Measurements from ENCODE around the gene STK39.
"Not testable (repeated sequence)": the region's sequence is repeated elsewhere in the genome, so short reads cannot be mapped to it uniquely, and the experiment has no call there.

Gene STK39

DNA sequence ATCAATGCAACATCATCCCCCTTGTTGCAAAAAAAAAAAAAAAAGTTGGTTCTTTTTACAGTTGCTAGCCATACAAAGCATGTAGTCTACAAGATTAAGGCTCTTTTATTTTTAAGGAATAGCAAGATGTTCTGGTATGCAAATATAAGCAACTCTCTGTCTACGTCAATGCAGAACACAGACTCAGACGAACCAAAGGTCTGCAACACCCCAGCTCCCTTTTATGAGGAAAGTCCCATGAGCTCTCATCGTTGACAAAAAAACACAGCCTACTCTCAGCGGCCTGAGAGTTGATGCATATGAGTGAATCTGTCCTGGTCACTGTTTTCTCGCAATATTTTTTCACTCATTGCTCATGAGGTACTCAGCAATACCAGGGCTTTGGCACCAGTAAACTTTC is 112.9 kb downstream of the STK39 start:
- Mint-ChIP-seq H3K27me3 (no peaks in the 10 kb centered on the region), H3K9me3 (no peaks in the 10 kb centered on the region), H3K27ac (no peak overlapping the region), H3K36me3 (peaks cover 20% of the 10 kb centered on the region), H3K4me1 (peaks cover 9% of the 10 kb centered on the region), H3K4me3 (no peak overlapping the region)

DNA sequence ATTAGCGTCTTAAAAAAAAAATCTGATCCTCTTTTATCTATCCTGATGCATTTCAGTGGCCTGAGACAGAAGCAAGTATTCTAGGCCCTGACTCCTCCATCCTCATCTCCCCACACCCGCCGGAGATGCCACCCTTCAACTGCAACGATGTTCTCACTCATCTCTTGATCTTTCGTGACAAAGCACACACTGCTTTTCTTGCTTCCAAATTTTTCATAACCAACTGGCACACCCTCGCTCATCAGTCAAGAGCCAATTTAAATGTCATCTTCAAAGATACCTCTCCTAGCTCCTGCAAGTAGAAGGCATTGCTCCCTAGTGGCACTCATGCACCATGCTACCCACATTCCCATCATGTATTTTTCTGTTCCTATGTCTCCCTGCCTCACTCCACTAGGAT is 115.0 kb downstream of the STK39 start:
- no peaks in the 10 kb centered on the region for H3K9me3 Mint-ChIP-seq
- no peaks in the 10 kb centered on the region for H3K27me3 Mint-ChIP-seq
- no peak overlapping the region for H3K27ac Mint-ChIP-seq
- H3K4me1 Mint-ChIP-seq, result peaks cover 4% of the 10 kb centered on the region
- peaks cover 29% of the 10 kb centered on the region for H3K36me3 Mint-ChIP-seq
- no peak overlapping the region for H3K4me3 Mint-ChIP-seq

DNA sequence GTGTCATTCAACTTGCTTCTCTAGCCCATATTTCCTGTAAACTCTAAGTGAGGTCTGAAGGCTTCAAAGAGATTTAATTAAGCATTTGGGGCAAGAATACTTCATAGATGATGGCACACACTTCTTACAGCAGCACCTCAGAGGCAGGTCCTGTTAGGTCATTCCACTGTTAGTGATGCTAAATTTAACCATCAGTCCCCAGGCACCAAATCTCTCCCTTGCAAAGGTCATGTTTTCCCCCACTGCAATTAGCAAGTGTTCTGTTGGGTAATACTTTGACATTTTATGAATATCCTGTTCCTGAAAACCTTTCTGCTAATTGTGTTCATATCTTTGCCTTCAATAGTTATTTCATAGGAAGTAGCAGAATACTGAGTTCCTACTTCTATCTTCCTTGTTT is 117.0 kb downstream of the STK39 start:
- Mint-ChIP-seq H3K27ac (no peak overlapping the region), H3K4me1 (no peaks in the 10 kb centered on the region), H3K27me3 (no peaks in the 10 kb centered on the region), H3K4me3 (no peak overlapping the region), H3K9me3 (no peaks in the 10 kb centered on the region), H3K36me3 (peaks cover 36% of the 10 kb centered on the region)

DNA sequence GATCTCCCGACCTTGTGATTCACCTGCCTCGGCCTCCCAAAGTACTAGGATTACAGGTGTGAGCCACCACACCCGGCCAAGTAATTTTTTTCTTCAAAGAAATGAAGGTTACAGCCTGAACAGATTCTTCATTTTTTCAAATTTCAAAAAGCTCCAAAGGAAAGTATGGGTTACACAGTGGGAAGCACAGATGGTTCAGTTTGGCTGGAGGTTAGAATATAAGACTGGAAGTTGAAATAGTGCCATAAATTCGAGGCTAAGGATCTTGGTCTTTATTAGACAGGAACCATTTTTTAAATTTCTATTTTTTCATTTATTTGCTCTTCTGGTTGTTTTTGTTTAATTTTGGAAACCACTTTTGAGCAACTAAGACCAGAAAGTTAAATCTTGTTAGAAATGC is 120.0 kb downstream of the STK39 start:
- Mint-ChIP-seq H3K4me1 (no peaks in the 10 kb centered on the region), H3K4me3 (no peak overlapping the region), H3K27ac (no peak overlapping the region), H3K36me3 (peaks cover 35% of the 10 kb centered on the region), H3K9me3 (no peaks in the 10 kb centered on the region), H3K27me3 (no peaks in the 10 kb centered on the region)

DNA sequence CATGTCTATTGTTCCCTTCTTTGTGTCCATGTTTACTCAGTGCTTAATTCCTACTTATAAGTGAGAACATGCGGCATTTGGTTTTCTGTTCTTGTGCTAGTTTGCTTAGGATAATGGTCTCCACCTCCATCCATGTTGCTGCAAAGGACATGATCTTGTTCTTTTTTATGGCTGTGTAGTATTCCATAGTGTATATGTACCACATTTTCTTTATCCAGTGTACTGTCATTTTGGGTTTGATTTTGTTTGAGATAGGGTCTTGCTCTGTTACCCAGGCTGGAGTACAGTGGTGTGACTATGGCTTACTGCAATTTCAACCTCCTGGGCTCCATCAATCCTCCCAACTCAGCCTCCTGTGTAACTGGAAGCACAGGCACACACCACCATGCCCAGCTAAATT is 125.2 kb downstream of the STK39 start:
- H3K9me3 Mint-ChIP-seq, H3K4me1 Mint-ChIP-seq, H3K4me3 Mint-ChIP-seq, H3K27ac Mint-ChIP-seq, H3K27me3 Mint-ChIP-seq: not testable (repeated sequence)
- peaks cover 21% of the 10 kb centered on the region for H3K36me3 Mint-ChIP-seq

DNA sequence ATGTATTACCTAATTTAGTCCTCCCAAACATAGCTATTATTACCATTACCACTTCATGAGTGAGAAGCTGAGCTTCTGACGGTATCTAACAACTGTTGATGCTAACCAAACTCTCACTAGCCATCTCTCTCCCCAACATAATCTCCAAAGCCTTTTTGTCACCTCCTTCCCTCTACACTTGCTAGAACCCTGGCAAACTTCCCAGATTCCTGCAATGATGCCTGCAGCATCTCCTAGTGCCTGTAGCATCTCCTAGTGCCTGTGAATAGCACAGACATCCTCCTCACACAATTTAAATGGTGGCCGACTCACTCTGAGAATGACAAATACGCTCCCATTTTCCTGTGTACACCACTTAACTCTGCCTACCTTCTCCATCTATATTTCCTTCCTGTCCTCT is 126.7 kb downstream of the STK39 start:
- Mint-ChIP-seq H3K4me1 (no peaks in the 10 kb centered on the region), H3K27ac (no peak overlapping the region), H3K27me3 (no peaks in the 10 kb centered on the region), H3K9me3 (no peaks in the 10 kb centered on the region), H3K36me3 (peaks cover 13% of the 10 kb centered on the region), H3K4me3 (no peak overlapping the region)

DNA sequence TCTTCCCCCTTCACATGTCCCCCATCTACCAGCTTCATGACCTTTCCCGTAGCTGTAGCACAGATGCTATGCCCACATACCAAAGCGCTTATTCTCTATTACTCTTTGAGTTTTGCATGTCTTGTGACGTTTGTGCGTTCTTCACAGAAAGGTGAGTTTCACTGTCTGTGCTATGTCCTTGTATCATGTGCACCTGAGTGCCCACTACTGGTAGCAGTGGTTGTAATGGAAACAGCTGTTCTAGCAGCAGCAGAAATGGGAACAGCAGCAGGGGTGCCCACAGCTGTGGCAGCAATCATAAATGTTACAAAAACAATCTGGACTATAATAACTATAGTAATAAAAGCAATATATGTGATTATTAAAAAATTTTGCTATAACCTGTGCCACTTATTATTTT is 127.1 kb downstream of the STK39 start:
- H3K4me1 Mint-ChIP-seq, result no peaks in the 10 kb centered on the region
- no peak overlapping the region for H3K27ac Mint-ChIP-seq
- no peak overlapping the region for H3K4me3 Mint-ChIP-seq
- no peaks in the 10 kb centered on the region for H3K27me3 Mint-ChIP-seq
- peaks cover 13% of the 10 kb centered on the region for H3K36me3 Mint-ChIP-seq
- no peaks in the 10 kb centered on the region for H3K9me3 Mint-ChIP-seq

DNA sequence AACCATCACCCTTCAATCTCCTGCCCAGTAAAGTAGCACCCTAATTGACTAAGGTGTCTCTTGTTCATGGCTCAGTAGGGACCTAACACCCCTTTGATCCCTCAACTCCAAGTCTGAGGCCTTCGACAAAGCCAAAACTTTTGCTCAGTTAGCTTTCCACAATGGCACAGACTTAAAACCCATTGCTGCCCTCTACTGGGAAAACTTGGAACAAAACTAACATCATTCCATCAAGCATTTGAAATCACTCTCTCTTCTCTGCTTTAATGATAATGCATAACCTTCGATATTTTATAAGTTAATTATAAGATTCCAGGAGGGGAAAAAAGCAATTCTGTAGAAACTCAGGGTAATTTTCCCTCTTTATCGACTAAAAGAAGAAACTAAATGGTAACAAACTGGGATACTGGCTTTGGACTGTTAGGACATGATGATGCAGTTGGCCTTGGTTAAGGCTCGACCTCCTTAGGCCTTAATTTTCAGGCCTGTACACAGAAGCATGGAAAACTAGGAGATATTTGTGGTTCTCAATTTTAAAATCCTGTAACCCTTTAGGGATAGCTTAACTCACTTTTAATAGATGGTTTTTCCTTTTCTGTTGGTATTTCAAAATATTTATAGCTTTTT is 127.8 kb downstream of the STK39 start:
- peaks cover 13% of the 10 kb centered on the region for H3K36me3 Mint-ChIP-seq
- no peaks in the 10 kb centered on the region for H3K9me3 Mint-ChIP-seq
- no peak overlapping the region for H3K27ac Mint-ChIP-seq
- H3K27me3 Mint-ChIP-seq, result no peaks in the 10 kb centered on the region
- H3K4me3 Mint-ChIP-seq, result no peak overlapping the region
- no peaks in the 10 kb centered on the region for H3K4me1 Mint-ChIP-seq

DNA sequence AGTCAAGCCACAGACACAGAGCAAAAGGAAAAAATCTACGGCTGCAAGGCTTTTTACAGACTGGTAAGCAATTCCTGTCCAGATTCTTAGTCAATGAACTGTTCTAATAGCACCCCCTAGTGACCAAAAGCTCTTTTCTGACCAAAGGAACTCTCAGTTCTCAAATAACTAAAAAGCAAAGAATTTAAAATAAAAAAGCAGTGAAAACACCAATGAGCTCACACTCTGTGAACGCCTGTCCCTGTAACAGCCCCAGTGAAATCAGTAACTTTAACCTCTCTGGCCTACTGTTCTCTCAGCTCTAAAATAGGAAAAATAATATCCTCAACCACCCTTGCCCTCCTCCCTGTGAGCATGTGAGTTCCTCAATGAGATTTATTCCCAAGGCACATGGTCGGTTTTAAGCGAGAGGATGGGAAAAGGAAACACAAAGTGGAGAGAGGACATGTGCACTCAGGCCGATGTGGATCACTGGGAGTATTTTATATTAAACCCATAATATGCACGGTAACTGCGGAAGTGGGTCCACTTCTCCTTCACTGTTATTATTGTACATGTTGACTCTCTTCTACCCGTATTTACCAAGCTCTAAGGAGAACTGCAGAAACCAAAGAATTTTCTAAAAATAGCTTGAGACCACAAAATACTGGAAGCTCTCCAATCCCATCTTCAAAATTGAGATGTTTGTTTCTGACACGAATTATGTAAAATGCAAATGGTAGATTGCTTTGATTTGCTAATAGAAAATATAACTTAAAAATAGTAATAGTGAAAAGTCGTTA is 128.5 kb downstream of the STK39 start:
- Mint-ChIP-seq H3K9me3 (no peaks in the 10 kb centered on the region), H3K27ac (no peak overlapping the region), H3K4me3 (no peak overlapping the region), H3K4me1 (no peaks in the 10 kb centered on the region), H3K36me3 (peaks cover 13% of the 10 kb centered on the region), H3K27me3 (no peaks in the 10 kb centered on the region)

DNA sequence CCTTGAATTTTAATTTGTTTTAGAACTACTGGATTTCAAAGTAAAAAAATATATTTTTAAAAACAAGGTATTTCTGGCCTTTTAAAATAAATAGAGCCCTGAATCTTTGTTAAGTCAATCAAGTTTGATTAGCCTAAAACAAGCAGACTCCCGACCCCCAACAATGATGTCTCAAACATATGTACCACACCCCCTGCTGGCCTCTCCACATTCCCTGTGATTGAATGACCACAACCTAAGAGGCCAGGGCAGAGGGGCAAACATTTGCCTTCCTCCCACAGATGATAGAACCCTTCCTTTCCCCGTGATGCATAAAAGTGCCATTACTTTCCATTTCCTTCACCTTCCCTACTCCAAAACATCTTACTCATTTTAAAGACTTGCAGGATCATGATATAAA is 130.9 kb downstream of the STK39 start:
- no peaks in the 10 kb centered on the region for H3K9me3 Mint-ChIP-seq
- peaks cover 14% of the 10 kb centered on the region for H3K36me3 Mint-ChIP-seq
- no peak overlapping the region for H3K27ac Mint-ChIP-seq
- no peak overlapping the region for H3K4me3 Mint-ChIP-seq
- no peaks in the 10 kb centered on the region for H3K4me1 Mint-ChIP-seq
- H3K27me3 Mint-ChIP-seq, result no peaks in the 10 kb centered on the region

DNA sequence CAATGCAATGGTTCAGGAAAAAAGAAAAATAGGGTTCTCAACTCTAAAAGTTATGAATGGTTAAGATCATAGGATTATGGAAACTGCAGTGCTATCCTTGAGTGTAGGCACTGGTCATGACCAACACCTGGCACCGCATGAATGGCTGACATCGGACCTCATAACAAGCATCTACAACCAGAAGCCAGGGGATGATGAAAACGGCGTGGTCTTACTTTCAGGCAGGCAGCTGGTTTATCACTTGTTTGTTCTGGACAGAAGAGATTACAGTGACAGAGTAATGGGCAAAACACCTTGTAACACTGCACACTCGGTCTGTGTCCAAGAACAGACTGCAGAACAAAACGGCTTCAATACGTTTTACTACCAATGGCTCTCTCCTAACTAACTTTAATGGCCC is 132.8 kb downstream of the STK39 start:
- H3K4me3 Mint-ChIP-seq, result no peak overlapping the region
- H3K27ac Mint-ChIP-seq, result no peak overlapping the region
- no peaks in the 10 kb centered on the region for H3K9me3 Mint-ChIP-seq
- no peaks in the 10 kb centered on the region for H3K4me1 Mint-ChIP-seq
- no peaks in the 10 kb centered on the region for H3K27me3 Mint-ChIP-seq
- peaks cover 14% of the 10 kb centered on the region for H3K36me3 Mint-ChIP-seq

DNA sequence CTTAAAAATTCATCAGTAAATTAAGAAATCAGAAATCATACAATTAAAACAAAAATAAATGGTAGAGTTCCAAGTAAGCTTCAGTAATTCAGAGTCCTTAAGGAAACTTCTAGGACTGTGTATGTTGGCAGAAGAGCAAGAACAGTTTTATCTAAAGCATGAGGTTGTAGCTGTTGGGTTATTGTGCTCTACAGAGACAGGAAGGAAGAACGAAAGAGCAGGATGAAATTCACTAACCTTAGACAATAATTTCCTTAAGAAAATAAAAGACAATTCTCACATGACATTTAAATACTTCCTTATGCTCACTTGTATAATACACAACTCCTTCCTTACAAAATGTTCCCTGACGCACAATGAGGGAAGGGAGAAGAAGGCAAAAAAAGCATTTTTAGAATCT is 133.4 kb downstream of the STK39 start:
- Mint-ChIP-seq H3K9me3 (no peaks in the 10 kb centered on the region), H3K4me3 (no peak overlapping the region), H3K27me3 (no peaks in the 10 kb centered on the region), H3K36me3 (peaks cover 17% of the 10 kb centered on the region), H3K27ac (no peak overlapping the region), H3K4me1 (no peaks in the 10 kb centered on the region)

DNA sequence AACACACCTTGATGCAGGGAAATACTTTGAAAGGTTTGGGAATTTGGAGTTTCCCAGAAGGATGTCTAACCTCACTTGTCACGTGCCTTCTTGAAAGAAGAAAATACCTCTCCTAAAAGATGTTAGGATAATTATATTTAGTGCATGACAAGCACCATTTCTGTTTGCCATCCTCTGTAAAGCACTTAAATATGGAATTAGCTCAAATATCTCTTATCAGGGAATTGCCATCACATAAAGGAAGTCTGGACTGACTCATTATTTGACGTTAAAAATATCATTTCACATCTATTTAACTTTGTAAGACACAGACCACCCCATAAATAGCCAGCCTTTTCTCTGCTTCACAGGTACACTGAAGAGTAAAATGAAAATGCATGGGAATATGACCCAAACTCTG is 140.1 kb downstream of the STK39 start:
- H3K9me3 Mint-ChIP-seq, result no peaks in the 10 kb centered on the region
- H3K27me3 Mint-ChIP-seq, result no peaks in the 10 kb centered on the region
- H3K36me3 Mint-ChIP-seq, result peaks cover 13% of the 10 kb centered on the region
- no peaks in the 10 kb centered on the region for H3K4me1 Mint-ChIP-seq
- H3K4me3 Mint-ChIP-seq, result no peak overlapping the region
- H3K27ac Mint-ChIP-seq, result no peak overlapping the region

DNA sequence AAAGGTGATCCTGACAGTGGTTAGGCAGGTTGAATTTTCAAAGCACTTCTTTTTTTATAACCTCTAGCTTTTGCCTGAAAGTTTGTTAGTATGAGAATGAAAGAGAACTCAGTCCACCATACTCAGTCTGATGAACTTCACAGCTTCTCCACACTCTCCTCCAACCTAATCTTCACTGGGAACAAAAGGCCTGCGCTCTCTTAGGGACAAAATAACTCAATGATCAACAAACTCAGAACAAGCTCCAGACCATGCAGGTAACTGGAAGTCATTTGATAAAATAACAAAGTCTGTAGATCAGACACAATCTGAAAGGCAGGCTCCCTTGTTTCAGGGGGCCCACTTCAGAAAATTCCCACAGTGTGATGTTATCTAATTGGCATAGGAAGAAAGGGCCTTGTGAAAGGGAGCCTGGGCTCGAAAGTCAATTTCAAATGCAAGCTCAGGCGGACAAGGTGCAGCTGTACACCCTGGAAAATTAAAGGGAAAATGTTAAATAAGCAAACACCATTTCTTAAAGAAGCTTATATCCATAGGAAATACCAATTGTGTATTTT is 142.2 kb downstream of the STK39 start:
- Mint-ChIP-seq H3K36me3 (peaks cover 21% of the 10 kb centered on the region), H3K9me3 (no peaks in the 10 kb centered on the region), H3K4me3 (no peak overlapping the region), H3K27me3 (no peaks in the 10 kb centered on the region), H3K27ac (no peak overlapping the region), H3K4me1 (no peaks in the 10 kb centered on the region)

DNA sequence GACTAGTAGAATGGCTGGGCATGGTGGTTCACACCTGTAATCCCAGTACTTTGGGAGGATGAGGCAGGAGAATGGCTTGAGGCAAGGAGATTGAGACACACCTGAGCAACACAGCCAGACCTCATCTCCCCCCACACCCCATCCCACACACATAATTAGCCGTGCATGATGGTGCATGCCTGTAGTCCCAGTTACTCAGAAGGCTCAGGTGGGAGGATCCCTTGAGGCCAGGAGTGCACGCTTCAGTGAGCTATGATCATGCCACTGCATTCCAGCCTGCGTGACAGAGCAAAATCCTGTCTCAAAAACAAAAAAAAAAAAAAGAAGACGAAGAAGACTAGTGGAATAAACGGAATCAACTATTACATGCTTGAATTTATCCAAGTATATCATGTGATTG is 150.0 kb downstream of the STK39 start:
- Mint-ChIP-seq H3K9me3 (no peaks in the 10 kb centered on the region), H3K27me3 (no peaks in the 10 kb centered on the region), H3K4me1 (no peaks in the 10 kb centered on the region), H3K4me3 (no peak overlapping the region), H3K27ac (no peak overlapping the region), H3K36me3 (peaks cover 20% of the 10 kb centered on the region)

DNA sequence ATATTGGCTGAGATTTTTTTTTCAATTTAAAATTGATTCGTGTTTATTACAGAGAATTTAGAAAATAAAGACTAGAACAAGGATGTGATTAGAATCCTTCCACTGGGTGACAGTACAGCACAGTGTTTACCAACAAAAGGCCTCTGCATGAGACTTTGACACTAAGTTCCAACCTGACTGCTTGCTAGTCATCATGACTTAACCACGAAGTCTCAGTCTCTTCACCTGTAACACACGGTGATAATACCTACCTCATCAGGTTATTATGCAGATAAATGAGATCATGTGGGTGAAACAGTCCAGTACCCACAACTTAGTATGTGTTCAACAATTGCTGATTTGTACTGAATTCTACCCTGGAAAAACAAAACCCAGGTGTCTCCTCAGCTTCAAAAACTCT is 151.2 kb downstream of the STK39 start:
- no peak overlapping the region for H3K27ac Mint-ChIP-seq
- peaks cover under 1% of the 10 kb centered on the region for H3K4me1 Mint-ChIP-seq
- no peaks in the 10 kb centered on the region for H3K9me3 Mint-ChIP-seq
- H3K4me3 Mint-ChIP-seq, result no peak overlapping the region
- peaks cover 15% of the 10 kb centered on the region for H3K36me3 Mint-ChIP-seq
- no peaks in the 10 kb centered on the region for H3K27me3 Mint-ChIP-seq
